ENCODE data around the gene MUC6. TPM values are rescaled to one million over a fixed set of nuclear protein-coding genes. Genes with fewer than 3 reads are reported as not detected.

MUC6 gene
- total RNA-seq, 1 experiment from 2014 or later: not detected

DNA sequence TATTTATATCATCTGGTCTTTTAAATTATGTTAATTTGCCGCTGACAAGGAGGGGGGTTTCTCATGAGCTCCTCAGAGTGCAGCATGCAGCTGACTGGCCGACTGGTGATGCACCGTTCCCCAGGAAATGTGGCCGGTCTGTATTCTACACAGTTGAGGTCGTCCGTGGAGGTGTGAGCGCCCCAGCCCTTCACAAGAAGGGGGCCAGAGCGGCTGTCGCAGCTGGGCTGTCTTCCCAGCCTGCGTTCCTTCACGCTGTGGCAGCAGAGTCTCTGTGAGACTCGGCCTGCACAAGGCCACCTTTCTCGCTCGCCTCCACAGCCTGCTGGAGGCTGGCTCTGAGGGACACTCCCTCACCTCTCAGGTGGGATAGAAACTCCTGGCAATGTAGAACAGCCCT is 67.7 kb downstream of the MUC6 start:
- no peak for DNase-seq (ENCODE audit: low read depth)

GRCh38 chr11:967995-968751 is 68.3 kb downstream of the MUC6 start:
- no peak for DNase-seq (ENCODE audit: low read depth)

DNA sequence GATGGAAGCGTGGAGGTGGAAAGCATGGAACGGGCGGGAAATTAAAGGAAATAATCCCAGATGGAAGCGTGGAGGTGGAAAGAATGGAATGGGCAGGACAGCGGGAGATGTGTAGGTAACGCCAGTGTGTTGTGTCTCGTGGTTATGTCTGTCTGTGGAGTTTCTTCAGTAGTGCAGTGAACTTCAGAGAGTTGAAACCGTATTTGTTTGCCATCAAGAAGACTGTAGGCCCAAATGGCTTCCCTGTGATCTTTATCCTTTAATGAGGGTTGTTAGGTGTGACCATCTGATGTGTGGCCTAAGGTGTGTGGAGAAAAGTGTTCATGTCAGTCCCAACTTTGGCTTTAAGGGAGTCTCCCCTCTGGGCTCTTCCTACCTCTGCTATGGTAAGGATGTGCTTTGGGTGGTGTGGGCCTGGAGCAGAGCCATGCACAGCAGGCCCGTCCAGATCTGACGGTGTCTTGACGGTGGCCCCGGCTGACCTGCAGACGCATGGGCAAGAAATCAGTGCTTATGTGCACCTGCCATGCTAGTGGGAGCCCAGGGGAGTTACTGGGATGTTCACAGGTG is 71.2 kb downstream of the MUC6 start:
- DNase-seq (ENCODE audit: low read depth): no peak

DNA sequence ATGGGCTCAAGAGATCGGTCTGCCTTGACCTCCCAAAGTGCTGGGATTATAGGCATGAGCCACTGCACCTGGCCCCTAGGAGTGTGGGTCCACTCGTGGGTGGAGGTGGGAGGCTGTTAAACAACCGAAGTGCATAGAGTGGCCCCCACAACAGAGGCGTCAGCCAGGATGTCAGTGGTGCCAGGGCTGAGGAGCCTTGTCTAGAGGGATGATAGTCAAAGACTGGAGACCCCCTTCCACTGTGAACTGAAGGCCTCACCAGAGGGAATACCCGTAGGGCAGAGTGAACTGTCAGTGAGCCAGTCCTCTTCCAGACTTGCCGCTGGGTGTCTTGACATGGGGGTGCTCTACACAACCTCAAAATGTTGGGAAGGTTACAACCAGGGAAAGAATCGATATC is 72.7 kb downstream of the MUC6 start:
- DNase-seq (ENCODE audit: low read depth): no peak

Other genes starting within 250 kb of the MUC6 start
- 0.51 and 1.2 TPM in 2 replicates for gene CEND1, start 246.6 kb downstream of the MUC6 start, total RNA-seq (2014; rRNA removed; shearing (Covaris generic))
- 11.8 and 14.1 TPM in 2 replicates for gene SLC25A22, start 238.4 kb downstream of the MUC6 start, total RNA-seq (2014; rRNA removed; shearing (Covaris generic))
- gene PIDD1, start 231.5 kb downstream of the MUC6 start, total RNA-seq (2014; rRNA removed; shearing (Covaris generic)): 3.5 and 10.4 TPM in 2 replicates
- gene RPLP2, start 226.8 kb downstream of the MUC6 start, total RNA-seq (2014; rRNA removed; shearing (Covaris generic)): 693 and 756 TPM in 2 replicates
- 10.9 and 24.2 TPM in 2 replicates for gene PNPLA2, start 217.8 kb downstream of the MUC6 start, total RNA-seq (2014; rRNA removed; shearing (Covaris generic))
- gene CRACR2B, start 208.8 kb downstream of the MUC6 start, total RNA-seq (2014; rRNA removed; shearing (Covaris generic)): 5.3 and 9.0 TPM in 2 replicates
- gene CD151, start 203.8 kb downstream of the MUC6 start, total RNA-seq (2014; rRNA removed; shearing (Covaris generic)): 246 and 253 TPM in 2 replicates
- gene POLR2L, start 194.2 kb downstream of the MUC6 start, total RNA-seq (2014; rRNA removed; shearing (Covaris generic)): 75.7 and 113 TPM in 2 replicates
- 29.3 and 37.3 TPM in 2 replicates for gene TSPAN4, start 193.9 kb downstream of the MUC6 start, total RNA-seq (2014; rRNA removed; shearing (Covaris generic))
- 38.5 TPM in 2 replicates for gene CHID1, start 125.9 kb downstream of the MUC6 start, total RNA-seq (2014; rRNA removed; shearing (Covaris generic))
- 14.3 and 15.8 TPM in 2 replicates for gene AP2A2, start 110.8 kb downstream of the MUC6 start, total RNA-seq (2014; rRNA removed; shearing (Covaris generic))
- gene MUC2, start 38.2 kb upstream of the MUC6 start, total RNA-seq (2014; rRNA removed; shearing (Covaris generic)): not detected in 2 replicates
- not detected in 2 replicates for gene MUC5AC, start 121.2 kb upstream of the MUC6 start, total RNA-seq (2014; rRNA removed; shearing (Covaris generic))
- gene MUC5B, start 186.3 kb upstream of the MUC6 start, total RNA-seq (2014; rRNA removed; shearing (Covaris generic)): not detected in 2 replicates